Stimulated activated CD4-positive, alpha-beta T cell treated with anti-CD3 and anti-CD28 coated beads, Interleukin-12 subunit alpha, Interleukin-12 subunit beta, amount 100 ng/mL, for 24 hours (primary cell): Measurements from ENCODE around the gene GAPT.

Source experiments
- DNase-seq, 2 experiments: peaks; one replicate each; pipeline ENCODE4 v3.0.0-alpha.2; 2020; ENCODE audit warnings: low read depth in 2 of 2

GAPT gene

GRCh38 chr5:58460732-58461286 lies 30.4 kb upstream of the GAPT start:
- DNase-seq, result peak; percentile 72 to 90

GRCh38 chr5:58462154-58462553 lies 29.1 kb upstream of the GAPT start:
- DNase-seq, result no peak

DNA sequence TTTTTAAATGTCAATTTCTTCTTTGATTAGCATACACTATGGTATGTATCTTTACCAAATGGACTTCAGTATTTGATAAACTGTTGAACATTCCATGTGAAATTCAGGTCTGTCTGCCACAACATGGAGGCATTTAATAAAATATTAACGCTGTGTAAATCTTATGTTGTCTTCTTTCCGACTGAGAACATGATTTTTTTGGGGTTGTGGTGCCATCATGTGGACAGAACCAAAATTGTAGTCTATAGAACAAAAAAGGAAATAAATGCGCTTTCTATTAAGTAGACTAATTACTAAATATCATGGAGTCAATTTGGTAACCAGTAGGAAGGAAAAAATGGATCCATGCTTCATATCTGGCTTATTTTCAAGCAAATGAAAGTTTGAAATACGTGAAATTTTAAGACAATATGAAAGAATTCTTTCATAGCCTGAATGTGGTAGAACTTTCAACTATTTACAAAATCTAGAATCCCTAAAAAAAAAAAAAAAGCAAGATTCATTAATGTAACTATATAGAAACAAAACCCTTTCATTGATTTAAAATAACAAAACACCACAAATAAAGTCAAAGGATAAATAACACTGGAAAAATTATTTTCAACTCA lies 28.5 kb upstream of the GAPT start:
- DNase-seq, result no peak

DNA sequence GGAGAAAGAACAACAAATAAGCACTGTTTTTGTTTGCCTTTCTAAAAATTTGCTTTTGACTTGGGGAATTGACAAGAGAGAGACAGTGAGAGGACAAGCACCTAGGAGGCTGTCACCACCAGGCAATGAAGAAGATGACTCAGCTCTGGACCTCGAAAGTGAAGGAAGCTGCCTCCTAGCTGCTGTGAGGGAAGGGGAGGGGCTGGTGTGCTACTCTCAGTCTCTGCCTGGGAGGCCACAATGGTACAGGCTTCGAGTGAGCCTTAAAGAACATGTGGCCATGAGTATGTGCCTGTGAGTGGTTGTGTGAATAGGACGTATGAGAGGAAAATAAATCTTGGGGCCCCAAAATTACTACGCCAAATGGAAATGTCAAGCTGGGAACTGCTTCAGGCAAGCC lies 24.3 kb upstream of the GAPT start:
- DNase-seq, result no peak

DNA sequence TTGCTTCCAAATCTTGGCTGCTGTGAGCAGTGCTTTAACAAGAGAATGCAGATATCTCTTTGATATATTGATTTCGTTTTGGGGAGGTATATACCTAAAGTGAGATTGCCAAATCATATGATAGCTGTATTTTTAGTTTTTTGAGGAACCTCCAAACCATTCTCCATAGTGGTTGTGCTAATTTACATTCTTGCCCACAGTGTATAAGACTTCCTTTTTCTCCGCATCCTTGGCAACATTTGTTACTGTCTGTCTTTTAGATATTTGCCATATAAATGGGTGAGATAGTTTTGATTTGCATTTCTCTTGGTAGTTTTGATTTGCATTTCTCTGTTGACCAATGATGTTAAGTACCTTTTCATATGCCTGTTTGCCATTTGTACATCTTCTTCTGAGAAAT lies 21.3 kb upstream of the GAPT start:
- DNase-seq, result no peak

DNA sequence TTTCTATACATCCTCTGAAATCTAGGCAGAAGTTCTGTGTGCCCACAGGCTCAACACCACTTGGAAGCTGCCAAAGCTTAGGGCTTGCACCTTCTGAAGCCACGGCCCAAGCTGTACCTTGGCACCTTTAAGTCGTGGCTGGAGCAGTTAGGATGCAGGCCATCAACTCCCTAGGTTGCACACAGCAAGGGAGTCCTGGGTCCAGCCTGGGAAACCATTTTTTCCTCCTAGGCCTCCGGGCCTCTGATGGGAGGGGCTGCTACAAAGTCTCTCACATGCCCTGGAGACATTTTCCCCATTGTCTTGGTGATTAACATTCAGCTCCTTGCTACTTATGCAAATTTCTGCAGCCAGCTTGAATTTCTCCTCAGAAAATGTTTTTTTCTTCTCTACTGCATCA lies 15.8 kb upstream of the GAPT start:
- no peak for DNase-seq

GRCh38 chr5:58477760-58478376 lies 13.4 kb upstream of the GAPT start:
- no peak for DNase-seq

DNA sequence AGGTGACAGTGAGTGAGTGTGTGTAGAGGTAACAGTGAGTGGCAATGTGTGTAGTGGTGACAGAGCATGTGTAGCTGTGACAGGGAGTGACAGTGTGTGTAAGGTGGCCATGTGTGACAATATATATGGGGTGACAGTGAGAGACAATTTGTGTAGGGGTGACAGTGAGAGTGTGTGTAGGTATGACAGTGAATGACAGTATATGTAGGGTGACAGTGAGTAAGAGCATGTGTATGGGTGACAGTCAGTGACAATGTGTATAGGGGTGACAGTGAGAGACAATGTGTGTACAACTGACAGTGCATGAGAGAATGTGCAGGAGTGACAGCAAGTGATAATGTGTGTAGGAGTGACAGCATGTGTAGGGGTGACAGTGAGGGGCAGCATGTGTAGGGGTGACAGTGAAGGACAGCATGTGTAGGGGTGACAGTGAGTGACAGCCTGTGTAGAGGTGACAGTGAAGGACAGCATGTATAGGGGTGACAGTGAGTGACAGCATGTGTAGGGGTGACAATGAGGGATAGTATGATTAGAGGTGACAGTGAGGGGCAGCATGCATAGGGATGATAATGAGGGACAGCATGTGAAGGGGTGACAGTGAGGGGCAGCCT lies 10.1 kb upstream of the GAPT start:
- no peak for DNase-seq

DNA sequence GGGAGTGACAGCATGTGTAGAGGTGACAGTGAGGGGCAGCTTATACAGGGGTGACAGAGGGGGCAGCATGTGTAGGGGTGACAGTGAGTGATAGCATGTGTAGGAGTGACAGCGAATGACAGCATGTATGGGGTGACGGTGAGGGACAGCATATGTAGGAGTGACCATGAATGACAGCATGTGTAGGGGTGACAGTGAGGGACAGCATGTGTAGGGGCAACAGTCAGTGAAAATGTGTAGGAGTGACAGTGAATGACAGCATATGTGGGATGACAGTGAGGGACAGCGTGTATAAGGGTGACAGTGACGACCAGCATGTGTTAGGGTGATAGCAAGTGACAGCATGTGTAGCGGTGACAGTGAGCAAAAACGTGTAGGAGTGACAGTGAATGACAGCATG lies 9.4 kb upstream of the GAPT start:
- DNase-seq, result no peak

DNA sequence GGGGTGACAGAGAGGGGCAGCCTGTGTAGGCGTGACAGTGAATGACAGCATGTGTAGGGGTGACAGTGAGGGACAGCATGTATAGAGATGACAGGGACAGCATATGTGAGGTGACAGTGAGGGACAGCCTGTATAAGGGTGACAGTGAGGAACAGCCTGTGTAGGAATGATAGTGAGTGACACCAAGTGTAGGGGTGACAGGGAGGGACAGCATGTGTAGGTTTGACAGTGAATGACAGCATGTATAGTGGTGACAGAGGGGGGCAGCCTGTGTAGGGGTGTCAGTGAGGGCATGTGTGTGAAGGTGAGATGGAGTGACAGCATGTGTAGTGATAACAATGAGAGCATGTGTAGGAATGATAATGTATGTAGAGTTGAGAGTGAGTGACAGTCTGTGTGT lies 8.7 kb upstream of the GAPT start:
- DNase-seq, result no peak

DNA sequence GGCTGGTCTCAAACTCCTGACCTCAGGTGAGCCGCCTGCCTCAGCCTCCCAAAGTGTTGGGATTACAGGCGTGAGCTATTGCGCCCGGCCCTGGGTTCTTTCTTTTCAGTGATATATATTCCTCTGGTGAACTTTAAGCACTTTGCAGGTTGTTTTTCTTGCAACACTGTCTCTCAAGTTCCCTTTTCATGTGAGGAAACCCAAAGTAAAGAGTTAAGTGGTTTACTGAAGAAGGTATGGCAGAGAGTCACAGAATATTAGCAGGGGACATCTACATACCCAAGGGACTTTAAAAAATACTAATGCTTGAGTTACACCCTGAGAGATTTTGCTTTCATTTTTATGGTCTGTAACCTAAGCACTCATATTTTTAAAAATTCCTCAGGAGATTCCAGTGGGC lies 6.7 kb upstream of the GAPT start:
- no peak for DNase-seq

GRCh38 chr5:58486290-58486689 lies 4.9 kb upstream of the GAPT start:
- DNase-seq, result no peak

- DNase-seq, result no peak
Measured at GRCh38 chr5:58490402-58491050, 709 bp upstream of the GAPT start.

GRCh38 chr5:58493141-58493540 lies 1.9 kb downstream of the GAPT start:
- no peak for DNase-seq

GRCh38 chr5:58496488-58496887 lies 5.3 kb downstream of the GAPT start:
- no peak for DNase-seq

- DNase-seq, result no peak
Measured at GRCh38 chr5:58497386-58497785, 6.2 kb downstream of the GAPT start.

DNA sequence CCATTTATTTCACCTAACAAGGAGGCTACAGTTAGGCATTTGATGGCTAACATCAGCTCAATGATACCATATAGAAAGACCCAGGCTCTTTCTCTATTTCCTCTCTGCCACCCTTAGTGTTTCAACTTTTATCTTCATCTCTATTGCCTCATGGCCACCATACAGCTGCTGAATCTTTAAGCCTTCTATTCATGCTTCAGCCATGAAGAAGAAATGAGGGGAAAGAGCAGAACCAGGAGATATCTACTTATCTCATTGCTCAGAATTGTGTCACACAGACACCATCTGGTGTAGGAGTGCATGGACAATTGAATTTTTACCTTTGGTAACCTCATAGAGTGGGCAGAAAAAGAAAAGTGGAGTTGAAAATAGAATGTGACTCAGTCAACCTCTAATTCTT lies 6.7 kb downstream of the GAPT start:
- no peak for DNase-seq

DNA sequence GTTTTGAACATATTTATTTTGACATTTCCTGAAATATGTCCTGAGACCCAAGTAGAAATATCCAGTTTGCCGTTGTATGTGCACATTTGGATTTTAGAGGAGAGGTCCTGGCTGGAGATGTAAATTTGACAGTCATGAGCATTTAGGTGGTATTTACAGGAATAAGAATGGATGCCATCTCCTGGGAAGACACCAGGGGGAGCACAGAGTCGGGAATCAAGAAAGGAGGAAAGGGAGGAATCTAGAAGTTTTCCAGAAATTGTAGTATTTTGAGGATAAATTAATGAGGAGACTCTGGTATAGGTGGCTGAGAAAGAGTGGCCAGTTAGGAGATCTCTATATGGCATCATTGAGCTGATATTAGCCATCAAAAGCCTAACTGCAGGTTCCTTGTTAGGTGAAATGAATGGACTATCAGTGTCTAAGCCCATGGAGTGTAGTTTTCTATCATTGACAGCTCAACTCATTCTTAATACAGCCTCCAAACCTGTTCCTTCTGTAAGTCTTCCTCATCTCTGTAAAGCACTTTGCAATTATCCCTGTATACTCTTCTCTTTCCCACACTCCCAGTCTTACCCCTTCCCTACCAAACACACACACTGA lies 7.2 kb downstream of the GAPT start:
- DNase-seq, result no peak

DNA sequence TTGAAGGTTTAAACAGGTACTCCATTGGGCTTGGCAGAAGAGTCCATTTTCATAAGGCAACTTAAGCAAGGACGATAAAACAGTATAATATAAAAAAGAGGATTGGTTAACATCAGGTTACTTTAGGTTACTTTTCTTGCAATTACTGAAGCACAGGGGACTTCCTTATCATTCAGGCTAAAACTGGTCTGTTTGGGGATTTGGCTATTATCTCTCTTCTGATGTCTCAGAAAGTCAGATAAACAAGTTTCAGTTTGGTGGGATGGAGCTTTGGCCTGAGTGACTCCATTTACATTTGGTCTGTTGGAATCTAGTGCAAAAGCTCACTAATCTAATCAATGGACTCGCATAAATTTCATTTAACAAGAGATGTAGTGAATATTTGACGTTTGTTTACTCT lies 8.0 kb downstream of the GAPT start:
- DNase-seq, result no peak

DNA sequence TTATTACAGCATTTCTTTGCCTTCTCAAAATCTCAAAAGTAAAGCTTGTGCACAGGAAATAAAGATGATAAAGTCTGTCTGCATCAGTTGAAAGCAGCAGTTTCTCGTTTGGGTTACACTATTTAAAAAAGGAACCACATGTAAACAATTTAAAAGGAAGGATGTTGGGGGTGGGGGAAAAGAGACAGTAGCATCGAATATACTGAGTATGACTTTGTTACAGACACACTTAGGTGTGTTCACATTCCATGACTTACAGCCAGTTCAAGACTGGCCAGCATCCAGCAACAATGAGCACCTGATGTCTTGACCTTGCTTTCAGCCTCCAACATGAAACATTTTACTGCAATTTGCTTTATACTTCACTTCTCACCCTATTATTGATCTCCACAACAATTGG lies 8.7 kb downstream of the GAPT start:
- no peak for DNase-seq

DNA sequence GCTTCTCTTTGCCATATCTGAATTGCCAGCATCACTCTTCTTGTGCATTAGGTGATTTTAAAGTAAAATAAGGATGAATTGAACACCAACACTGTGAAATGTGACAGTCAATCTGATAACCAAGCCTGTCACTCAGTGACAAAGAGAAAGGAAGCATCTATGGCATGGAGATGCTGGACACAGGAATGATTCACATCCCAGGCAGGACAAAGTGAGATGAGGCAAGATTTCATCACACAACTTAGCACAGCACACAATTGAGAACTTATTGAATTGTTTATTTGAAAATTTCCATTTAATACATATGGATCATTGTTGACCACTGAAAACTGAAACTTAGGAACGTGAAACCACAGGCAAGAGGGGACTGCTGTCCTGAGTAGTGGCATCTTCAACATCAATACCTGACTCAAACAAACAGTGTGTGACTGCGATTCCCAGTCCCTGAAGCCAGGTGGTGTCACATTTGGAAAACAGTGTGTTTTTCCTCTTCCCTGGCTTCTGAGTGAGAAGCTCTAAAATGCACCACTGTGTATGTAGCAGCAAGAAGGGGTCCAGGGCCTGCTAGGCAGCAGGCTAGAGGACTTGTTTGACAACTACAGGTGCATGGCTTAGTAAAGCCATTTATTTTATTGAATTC lies 10.7 kb downstream of the GAPT start:
- DNase-seq, result no peak
